A549 (cell line): ENCODE results near the gene DYNLT2B.

Experiments
- CHD2 ChIP-seq: fragments of 150-350 bp; IDR thresholded peaks from 2 replicates; pipeline ENCODE4 v1.6.1; 2014; ENCODE audit warnings: low read length; ENCODE audit not compliant: partially characterized antibody
- FOXS1 ChIP-seq: fragments of 250-450 bp; sonication (Bioruptor Pico); IDR thresholded peaks from 2 replicates; pipeline ENCODE4 v1.5.0; 2020; ENCODE audit warnings: mild to moderate bottlenecking, moderate library complexity
- HDAC2 ChIP-seq: fragments of 200-600 bp; sonication (generic); IDR thresholded peaks from 2 replicates; pipeline ENCODE4 v1.6.1; 2016
- MYC ChIP-seq: IDR thresholded peaks from 2 replicates; pipeline ENCODE4 v1.6.1; 2012; ENCODE audit warnings: mild to moderate bottlenecking, inconsistent platforms, low read length, improper control_type of control experiment, borderline replicate concordance
- PHF8 ChIP-seq: fragments of 200-600 bp; sonication (generic); IDR thresholded peaks from 2 replicates; pipeline ENCODE4 v1.6.1; 2016; ENCODE audit warnings: low read depth, mild to moderate bottlenecking, antibody characterized with exemption, moderate library complexity, borderline replicate concordance
- POLR2A ChIP-seq: IDR thresholded peaks from 2 replicates; pipeline ENCODE4 v1.6.1; 2012; ENCODE audit warnings: mild to moderate bottlenecking, low read length
- RFX5 ChIP-seq: fragments of 450-650 bp; IDR thresholded peaks from 2 replicates; pipeline ENCODE4 v1.7.1; 2014; ENCODE audit warnings: antibody characterized with exemption, mild to moderate bottlenecking, moderate library complexity
- TF ChIP-seq, protein P1 (sequence below): fragments of >200 bp; sonication (Bioruptor Twin); formaldehyde crosslinking; IDR thresholded peaks from 3 replicates; pipeline ENCODE4 v1.5.1; 2016
- TF ChIP-seq, protein P2 (sequence below): fragments of 200-600 bp; sonication (generic); IDR thresholded peaks from 2 replicates; pipeline ENCODE4 v1.6.1; 2016; ENCODE audit warnings: antibody characterized with exemption, mild to moderate bottlenecking, moderate library complexity
- TF ChIP-seq, protein P3 (sequence below): fragments of >200 bp; sonication (Bioruptor Twin); formaldehyde crosslinking; IDR thresholded peaks from 3 replicates; pipeline ENCODE4 v1.6.1; 2016

DNA sequence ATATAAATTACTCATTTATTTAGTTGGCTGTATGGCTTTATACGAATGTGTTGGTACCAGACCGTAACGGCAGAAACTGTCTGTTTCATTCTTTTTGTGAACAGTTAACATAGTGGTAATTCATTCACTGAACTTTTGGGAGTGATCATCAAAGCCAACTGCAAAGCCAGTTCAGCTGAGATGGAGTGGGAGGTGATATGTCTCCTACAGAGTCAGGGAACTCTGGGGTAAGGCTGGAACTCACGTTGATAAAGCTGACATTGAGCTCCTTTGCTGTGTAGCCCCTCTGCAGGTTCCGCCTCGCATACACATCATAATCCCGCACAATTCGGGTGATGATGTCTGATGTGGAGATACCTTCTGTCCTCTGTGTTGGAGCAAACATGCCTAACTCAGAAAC lies 76.3 kb downstream of the DYNLT2B start:
- TF ChIP-seq, protein P1, sequence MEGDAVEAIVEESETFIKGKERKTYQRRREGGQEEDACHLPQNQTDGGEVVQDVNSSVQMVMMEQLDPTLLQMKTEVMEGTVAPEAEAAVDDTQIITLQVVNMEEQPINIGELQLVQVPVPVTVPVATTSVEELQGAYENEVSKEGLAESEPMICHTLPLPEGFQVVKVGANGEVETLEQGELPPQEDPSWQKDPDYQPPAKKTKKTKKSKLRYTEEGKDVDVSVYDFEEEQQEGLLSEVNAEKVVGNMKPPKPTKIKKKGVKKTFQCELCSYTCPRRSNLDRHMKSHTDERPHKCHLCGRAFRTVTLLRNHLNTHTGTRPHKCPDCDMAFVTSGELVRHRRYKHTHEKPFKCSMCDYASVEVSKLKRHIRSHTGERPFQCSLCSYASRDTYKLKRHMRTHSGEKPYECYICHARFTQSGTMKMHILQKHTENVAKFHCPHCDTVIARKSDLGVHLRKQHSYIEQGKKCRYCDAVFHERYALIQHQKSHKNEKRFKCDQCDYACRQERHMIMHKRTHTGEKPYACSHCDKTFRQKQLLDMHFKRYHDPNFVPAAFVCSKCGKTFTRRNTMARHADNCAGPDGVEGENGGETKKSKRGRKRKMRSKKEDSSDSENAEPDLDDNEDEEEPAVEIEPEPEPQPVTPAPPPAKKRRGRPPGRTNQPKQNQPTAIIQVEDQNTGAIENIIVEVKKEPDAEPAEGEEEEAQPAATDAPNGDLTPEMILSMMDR = no peak
- TF ChIP-seq, protein P2, sequence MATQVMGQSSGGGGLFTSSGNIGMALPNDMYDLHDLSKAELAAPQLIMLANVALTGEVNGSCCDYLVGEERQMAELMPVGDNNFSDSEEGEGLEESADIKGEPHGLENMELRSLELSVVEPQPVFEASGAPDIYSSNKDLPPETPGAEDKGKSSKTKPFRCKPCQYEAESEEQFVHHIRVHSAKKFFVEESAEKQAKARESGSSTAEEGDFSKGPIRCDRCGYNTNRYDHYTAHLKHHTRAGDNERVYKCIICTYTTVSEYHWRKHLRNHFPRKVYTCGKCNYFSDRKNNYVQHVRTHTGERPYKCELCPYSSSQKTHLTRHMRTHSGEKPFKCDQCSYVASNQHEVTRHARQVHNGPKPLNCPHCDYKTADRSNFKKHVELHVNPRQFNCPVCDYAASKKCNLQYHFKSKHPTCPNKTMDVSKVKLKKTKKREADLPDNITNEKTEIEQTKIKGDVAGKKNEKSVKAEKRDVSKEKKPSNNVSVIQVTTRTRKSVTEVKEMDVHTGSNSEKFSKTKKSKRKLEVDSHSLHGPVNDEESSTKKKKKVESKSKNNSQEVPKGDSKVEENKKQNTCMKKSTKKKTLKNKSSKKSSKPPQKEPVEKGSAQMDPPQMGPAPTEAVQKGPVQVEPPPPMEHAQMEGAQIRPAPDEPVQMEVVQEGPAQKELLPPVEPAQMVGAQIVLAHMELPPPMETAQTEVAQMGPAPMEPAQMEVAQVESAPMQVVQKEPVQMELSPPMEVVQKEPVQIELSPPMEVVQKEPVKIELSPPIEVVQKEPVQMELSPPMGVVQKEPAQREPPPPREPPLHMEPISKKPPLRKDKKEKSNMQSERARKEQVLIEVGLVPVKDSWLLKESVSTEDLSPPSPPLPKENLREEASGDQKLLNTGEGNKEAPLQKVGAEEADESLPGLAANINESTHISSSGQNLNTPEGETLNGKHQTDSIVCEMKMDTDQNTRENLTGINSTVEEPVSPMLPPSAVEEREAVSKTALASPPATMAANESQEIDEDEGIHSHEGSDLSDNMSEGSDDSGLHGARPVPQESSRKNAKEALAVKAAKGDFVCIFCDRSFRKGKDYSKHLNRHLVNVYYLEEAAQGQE = no peak
- TF ChIP-seq HDAC2 = no peak
- TF ChIP-seq FOXS1 = no peak
- TF ChIP-seq PHF8 = no peak
- no peak for TF ChIP-seq CHD2
- TF ChIP-seq RFX5 = no peak
- no peak for TF ChIP-seq POLR2A
- TF ChIP-seq, protein P3, sequence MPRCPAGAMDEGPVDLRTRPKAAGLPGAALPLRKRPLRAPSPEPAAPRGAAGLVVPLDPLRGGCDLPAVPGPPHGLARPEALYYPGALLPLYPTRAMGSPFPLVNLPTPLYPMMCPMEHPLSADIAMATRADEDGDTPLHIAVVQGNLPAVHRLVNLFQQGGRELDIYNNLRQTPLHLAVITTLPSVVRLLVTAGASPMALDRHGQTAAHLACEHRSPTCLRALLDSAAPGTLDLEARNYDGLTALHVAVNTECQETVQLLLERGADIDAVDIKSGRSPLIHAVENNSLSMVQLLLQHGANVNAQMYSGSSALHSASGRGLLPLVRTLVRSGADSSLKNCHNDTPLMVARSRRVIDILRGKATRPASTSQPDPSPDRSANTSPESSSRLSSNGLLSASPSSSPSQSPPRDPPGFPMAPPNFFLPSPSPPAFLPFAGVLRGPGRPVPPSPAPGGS = no peak
- TF ChIP-seq MYC = no peak
